Endodermal cell (in vitro differentiated cells): Measurements from ENCODE around the gene SKA2. TPM values are rescaled to one million over a fixed set of nuclear protein-coding genes. Genes with fewer than 3 reads are reported as not detected.

Experiments used
- DNase-seq: peaks from one replicate; pipeline ENCODE4 v3.0.0-alpha.2; 2017
- H3K27ac ChIP-seq: 2 replicates; pipeline ENCODE4 v1.5.1; 2013; ENCODE audit warnings: mild to moderate bottlenecking, low read depth, low read length, moderate library complexity
- H3K27me3 ChIP-seq: 2 replicates; pipeline ENCODE4 v1.6.1; 2013; ENCODE audit warnings: mild to moderate bottlenecking, low read length, moderate library complexity; ENCODE audit not compliant: insufficient read depth, control insufficient read depth, poor library complexity, severe bottlenecking
- H3K36me3 ChIP-seq: 2 replicates; pipeline ENCODE4 v1.7.0; 2013; ENCODE audit warnings: mild to moderate bottlenecking, low read length, moderate library complexity; ENCODE audit not compliant: control insufficient read depth, insufficient read depth
- H3K4me1 ChIP-seq: one replicate; pipeline ENCODE4 v1.7.0; 2013; ENCODE audit warnings: low read length; ENCODE audit not compliant: control insufficient read depth, insufficient read depth
- H3K4me3 ChIP-seq: 2 replicates; pipeline ENCODE4 v1.5.1; 2013; ENCODE audit warnings: mild to moderate bottlenecking, low read length, moderate library complexity
- H3K9ac ChIP-seq: 2 replicates; pipeline ENCODE4 v1.6.1; 2013; ENCODE audit warnings: mild to moderate bottlenecking, low read length, moderate library complexity; ENCODE audit not compliant: poor library complexity, severe bottlenecking; ENCODE audit errors: extremely low read depth
- H3K9me3 ChIP-seq: 2 replicates; pipeline ENCODE4 v1.6.1; 2013; ENCODE audit warnings: mild to moderate bottlenecking, low read length, moderate library complexity; ENCODE audit not compliant: control insufficient read depth
- H3K27ac Mint-ChIP-seq: 2 replicates; pipeline ENCODE4 v1.8.0; 2020; ENCODE audit warnings: mixed read lengths
- H3K27me3 Mint-ChIP-seq: 2 replicates; pipeline ENCODE4 v1.8.0; 2021; ENCODE audit warnings: mild to moderate bottlenecking, mixed read lengths; ENCODE audit not compliant: insufficient read depth
- H3K36me3 Mint-ChIP-seq: 2 replicates; pipeline ENCODE4 v1.8.0; 2020; ENCODE audit warnings: low read depth, mixed read lengths
- H3K4me1 Mint-ChIP-seq: 2 replicates; pipeline ENCODE4 v1.8.0; 2020; ENCODE audit warnings: mixed read lengths
- H3K4me3 Mint-ChIP-seq: 2 replicates; pipeline ENCODE4 v1.8.0; 2020; ENCODE audit warnings: mild to moderate bottlenecking, moderate library complexity, mixed read lengths
- H3K9me3 Mint-ChIP-seq: 2 replicates; pipeline ENCODE4 v1.8.0; 2020; ENCODE audit warnings: mild to moderate bottlenecking, mixed read lengths
- CTCF ChIP-seq: fragments of 200-600 bp; sonication (generic); conservative IDR thresholded peaks from 2 replicates; pipeline ENCODE4 v1.5.0; 2021; ENCODE audit warnings: antibody characterized with exemption, mild to moderate bottlenecking
- WGBS, 2 experiments: methylation state at CpG; one replicate each; pipeline versions ENCODE4 v1.1.5 to v1.1.7; 2013; ENCODE audit warnings: missing lambda C conversion rate in 2 of 2, mixed read lengths in 1 of 2; ENCODE audit not compliant: insufficient coverage in 1 of 2, insufficient read length in 1 of 2; 5-methylcytosine and 5-hydroxymethylcytosine counted together
- total RNA-seq, 2 donors: library from RNA; stranded (reverse); fragmentation: NEBNext Ultra II Directional in 1 of 2; extraction: Animal tissue kit (Norgen Biotek cat#: 25700) in 1 of 2; gene quantifications; 2 replicates in 1 of 2; 3 replicates in 1 of 2; pipeline ENCODE4 v1.2.1, GENCODE V29; 2021

The SKA2 gene
- total RNA-seq, 2 donors from 2014 or later = 62.4 to 67.3 TPM

- no peak overlapping the region for H3K4me3 Mint-ChIP-seq
- H3K27ac ChIP-seq = no peak overlapping the region
Observed at GRCh38 chr17:59193336-59193862, 38.4 kb upstream of the SKA2 start.

GRCh38 chr17:59190806-59191205, 35.8 kb upstream of the SKA2 start:
- TF ChIP-seq CTCF = no peak
- no peak overlapping the region for H3K4me3 Mint-ChIP-seq
- no peak overlapping the region for H3K27ac ChIP-seq
- H3K4me1 ChIP-seq = no peaks in the 10 kb centered on the region
- peaks cover 7% of the 10 kb centered on the region for H3K9me3 ChIP-seq
- WGBS, 2 experiments = 100% methylated on average over 1 to 2 of the region's 2 CpGs
- H3K4me3 ChIP-seq = no peak overlapping the region
- no peaks in the 10 kb centered on the region for H3K27me3 Mint-ChIP-seq
- H3K9me3 Mint-ChIP-seq = no peaks in the 10 kb centered on the region
- no peaks in the 10 kb centered on the region for H3K27me3 ChIP-seq
- DNase-seq = no peak
- peaks cover 57% of the 10 kb centered on the region for H3K36me3 Mint-ChIP-seq
- H3K9ac ChIP-seq = no peak overlapping the region
- peak overlapping the region; percentile 58 for H3K27ac Mint-ChIP-seq
- no peaks in the 10 kb centered on the region for H3K4me1 Mint-ChIP-seq
- H3K36me3 ChIP-seq = peaks cover 74% of the 10 kb centered on the region

More at GRCh38 chr17:59193336-59193862, 38.4 kb upstream of the SKA2 start:
- no peaks in the 10 kb centered on the region for H3K27me3 ChIP-seq
- H3K9ac ChIP-seq = no peak overlapping the region
- H3K9me3 Mint-ChIP-seq = no peaks in the 10 kb centered on the region
- DNase-seq = no peak
- no peak overlapping the region for H3K27ac Mint-ChIP-seq
- H3K4me3 ChIP-seq = no peak overlapping the region
- H3K36me3 Mint-ChIP-seq = peaks cover 58% of the 10 kb centered on the region
- H3K9me3 ChIP-seq = peaks cover 7% of the 10 kb centered on the region
- TF ChIP-seq CTCF = no peak
- no peaks in the 10 kb centered on the region for H3K4me1 Mint-ChIP-seq
- H3K36me3 ChIP-seq = peaks cover 78% of the 10 kb centered on the region
- H3K27me3 Mint-ChIP-seq = no peaks in the 10 kb centered on the region
- 88 to 93% methylated on average over 1 to 3 of the region's 3 CpGs for WGBS, 2 experiments
- H3K4me1 ChIP-seq = no peaks in the 10 kb centered on the region

GRCh38 chr17:59186850-59187249, 31.9 kb upstream of the SKA2 start:
- no peaks in the 10 kb centered on the region for H3K27me3 ChIP-seq
- WGBS, 2 experiments = 93% methylated on average over 3 of the region's 3 CpGs; no CpG with 5 or more reads in 1 of the 2 experiments
- DNase-seq = no peak
- no peaks in the 10 kb centered on the region for H3K4me1 ChIP-seq
- Mint-ChIP-seq H3K36me3 (peaks cover 52% of the 10 kb centered on the region), H3K4me3 (no peak overlapping the region), H3K27me3 (no peaks in the 10 kb centered on the region), H3K27ac (no peak overlapping the region), H3K4me1 (no peaks in the 10 kb centered on the region), H3K9me3 (no peaks in the 10 kb centered on the region)
- peaks cover 45% of the 10 kb centered on the region for H3K36me3 ChIP-seq
- H3K4me3 ChIP-seq = no peak overlapping the region
- no peak overlapping the region for H3K9ac ChIP-seq
- TF ChIP-seq CTCF = no peak
- H3K9me3 ChIP-seq = peaks cover 4% of the 10 kb centered on the region
- no peak overlapping the region for H3K27ac ChIP-seq
